H7 (cell line): ENCODE results near the gene SLC35B1. TPM values are rescaled to one million over a fixed set of nuclear protein-coding genes. Genes with fewer than 3 reads are reported as not detected.
"Not testable (repeated sequence)": the region's sequence is repeated elsewhere in the genome, so short reads cannot be mapped to it uniquely, and the experiment has no call there.

Experiments
- DNase-seq: peaks from one replicate; pipeline ENCODE4 v3.0.0; 2012
- H3K27me3 ChIP-seq: 2 replicates; pipeline ENCODE4 v1.6.0; 2011; ENCODE audit warnings: mild to moderate bottlenecking, low read length; ENCODE audit not compliant: control insufficient read depth, insufficient read depth
- H3K36me3 ChIP-seq: replicated peaks from 2 replicates; pipeline ENCODE4 v1.5.1; 2011; ENCODE audit warnings: low read length; ENCODE audit not compliant: control insufficient read depth, insufficient read depth
- H3K4me3 ChIP-seq: 2 replicates; pipeline ENCODE4 v1.5.1; 2011; ENCODE audit warnings: low read depth, mild to moderate bottlenecking, control low read depth, low read length, moderate library complexity; ENCODE audit not compliant: insufficient read depth
- total RNA-seq: library from RNA; depleted of rRNA; stranded (reverse); fragments of >200 nt; shearing (Covaris generic); gene quantifications from 2 replicates; pipeline ENCODE4 v1.2.3, GENCODE V29; 2014; rRNA removed

The SLC35B1 gene
- total RNA-seq, 1 experiment from 2014 or later = 76.6 TPM

DNA sequence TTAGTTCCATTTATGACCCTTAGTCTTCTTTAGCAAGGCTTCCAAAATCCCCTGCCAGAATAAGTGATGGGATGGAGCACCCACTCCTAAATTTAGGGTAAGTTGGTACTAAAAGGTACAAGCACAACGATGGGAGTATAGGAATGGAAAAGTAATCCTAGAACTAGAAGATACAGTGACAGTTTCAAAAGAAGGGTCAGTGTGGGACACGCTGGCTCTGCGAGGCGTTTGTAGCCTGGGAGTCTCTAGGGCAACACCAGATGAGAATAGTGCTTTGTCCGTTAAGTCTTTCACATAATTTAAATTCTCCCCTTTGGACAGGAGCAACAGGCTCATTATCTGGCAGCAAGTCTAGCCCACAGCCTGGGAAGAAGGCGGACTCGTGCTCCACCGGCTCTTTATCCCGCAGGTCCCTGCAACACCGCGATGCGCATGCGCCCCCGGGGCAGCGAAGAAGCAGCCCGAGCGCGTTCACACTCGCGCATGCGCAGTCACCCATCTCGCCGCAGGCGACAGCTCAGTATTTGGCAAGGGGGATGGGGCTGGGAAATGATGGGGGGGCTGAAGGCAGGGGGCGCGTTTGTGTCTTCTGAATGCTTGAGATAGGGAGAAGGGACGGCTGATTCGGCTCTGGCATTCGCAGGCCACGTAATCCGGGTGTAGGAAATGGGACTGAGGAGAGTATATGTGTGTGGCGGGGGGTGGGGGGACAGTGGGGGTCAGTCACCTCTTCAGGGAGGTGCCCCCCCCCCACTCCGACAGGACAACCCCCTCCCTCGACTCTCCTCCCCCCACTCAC, 30.4 kb downstream of the SLC35B1 start:
- Histone ChIP-seq H3K4me3 (peak overlapping the region; percentile 69), H3K36me3 (no peaks in the 10 kb centered on the region), H3K27me3 (no peaks in the 10 kb centered on the region)
- DNase-seq = peak; percentile 97

DNA sequence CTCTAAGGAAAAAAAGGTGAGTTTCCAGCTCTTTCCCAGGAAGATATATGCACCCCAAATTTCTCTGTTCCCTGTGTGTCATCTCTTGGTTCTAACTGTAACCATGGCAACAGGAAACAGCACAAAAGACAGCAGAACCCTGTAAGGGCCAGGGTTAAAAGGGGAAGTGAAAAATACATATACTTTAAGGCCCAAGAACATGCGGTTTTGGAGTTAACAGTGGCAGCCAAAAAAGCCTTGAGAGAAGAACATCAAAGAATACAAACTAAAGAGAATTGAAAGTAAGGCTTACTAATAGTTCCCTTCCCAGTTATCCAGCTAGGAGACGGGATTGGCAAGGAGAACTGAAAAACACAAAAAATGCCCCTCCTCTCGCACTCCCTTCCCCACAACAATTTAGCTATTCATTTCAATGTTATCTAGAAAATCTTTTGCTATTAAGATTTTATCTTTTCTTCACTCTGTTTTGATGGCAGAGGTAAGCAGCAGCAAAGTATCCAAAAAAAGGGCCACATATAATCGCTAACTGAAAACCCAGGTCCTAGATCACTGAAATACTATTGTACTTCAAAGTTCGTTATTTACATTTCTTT, 31.4 kb downstream of the SLC35B1 start:
- H3K27me3 ChIP-seq = no peaks in the 10 kb centered on the region
- H3K36me3 ChIP-seq = no peaks in the 10 kb centered on the region
- DNase-seq = no peak
- H3K4me3 ChIP-seq = no peak overlapping the region

DNA sequence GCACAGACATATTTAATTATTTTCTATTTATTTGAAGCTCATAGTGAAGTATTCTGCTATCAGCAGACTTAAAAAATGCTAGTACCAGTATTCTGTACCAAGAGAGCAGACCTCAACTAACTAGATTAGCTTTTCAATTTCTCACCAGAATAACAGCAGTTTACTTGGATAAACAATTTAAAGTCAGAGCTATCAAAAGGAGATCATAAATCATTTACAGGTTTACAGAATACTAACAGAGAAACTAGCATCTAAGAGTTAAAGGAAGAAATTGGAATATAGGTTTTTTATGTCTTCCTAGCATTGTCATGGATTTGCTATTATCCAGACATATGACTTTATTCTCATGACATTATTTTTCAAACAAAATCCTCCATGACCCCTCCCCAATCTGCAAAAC, 33.3 kb downstream of the SLC35B1 start:
- DNase-seq = no peak
- no peak overlapping the region for H3K4me3 ChIP-seq
- H3K36me3 ChIP-seq = no peaks in the 10 kb centered on the region
- H3K27me3 ChIP-seq = no peaks in the 10 kb centered on the region

DNA sequence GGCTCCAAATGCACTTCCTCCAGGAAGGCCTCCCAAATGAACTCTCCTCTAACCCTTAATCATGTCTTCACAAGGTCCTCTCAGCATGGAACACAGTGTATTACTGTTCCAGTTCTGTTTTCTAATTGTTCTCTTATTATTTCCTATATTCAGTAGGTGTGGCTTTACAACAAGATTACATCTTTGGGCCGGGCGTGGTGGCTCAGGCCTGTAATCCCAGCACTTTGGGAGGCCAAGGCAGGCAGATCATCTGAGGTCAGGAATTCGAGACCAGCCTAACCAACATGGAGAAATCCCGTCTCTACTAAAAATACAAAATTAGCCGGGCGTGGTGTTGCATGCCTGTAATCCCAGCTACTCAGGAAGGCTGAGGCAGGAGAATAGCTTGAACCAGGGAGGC, 34.1 kb downstream of the SLC35B1 start:
- H3K4me3 ChIP-seq, H3K27me3 ChIP-seq, H3K36me3 ChIP-seq, DNase-seq: not testable (repeated sequence)

DNA sequence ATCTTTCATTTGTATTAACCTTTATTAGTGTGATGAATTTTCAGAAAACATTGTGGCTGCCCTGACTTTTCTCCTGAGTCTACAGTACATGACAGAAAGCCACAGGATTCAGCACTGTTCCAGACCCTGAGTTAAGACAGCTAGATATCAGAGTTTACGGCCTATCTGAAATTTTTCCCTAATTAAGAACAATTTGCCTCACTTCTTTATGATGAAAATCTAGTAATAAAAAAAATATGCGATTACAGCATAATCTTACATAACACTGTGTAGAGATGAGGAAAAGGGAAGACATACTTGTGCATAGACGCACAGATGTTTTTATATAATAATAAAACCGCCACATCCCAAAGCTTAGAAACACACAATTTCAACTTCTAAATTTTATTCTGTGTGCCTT, 37.1 kb downstream of the SLC35B1 start:
- no peaks in the 10 kb centered on the region for H3K27me3 ChIP-seq
- H3K4me3 ChIP-seq = no peak overlapping the region
- no peaks in the 10 kb centered on the region for H3K36me3 ChIP-seq
- DNase-seq = no peak

DNA sequence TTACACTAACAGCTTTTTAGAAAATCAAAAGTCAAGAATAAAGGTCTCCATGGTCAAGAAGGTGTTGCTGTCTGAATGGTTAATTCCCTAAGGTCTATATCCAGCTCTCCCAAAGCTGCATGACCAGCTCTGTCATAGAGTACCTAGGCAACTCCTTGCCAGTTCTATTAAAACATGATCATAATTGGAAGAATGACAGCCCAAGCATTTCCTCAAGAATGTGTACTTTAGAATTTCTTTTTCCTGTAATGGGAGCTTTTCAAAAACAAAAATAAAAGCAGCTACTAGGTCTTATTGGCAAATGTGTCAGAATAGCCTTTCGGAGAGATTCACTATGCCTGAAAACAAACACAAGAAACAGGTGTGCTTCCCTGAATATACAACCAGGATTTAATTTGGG, 37.8 kb downstream of the SLC35B1 start:
- Histone ChIP-seq H3K4me3 (no peak overlapping the region), H3K36me3 (no peaks in the 10 kb centered on the region), H3K27me3 (no peaks in the 10 kb centered on the region)
- no peak for DNase-seq

DNA sequence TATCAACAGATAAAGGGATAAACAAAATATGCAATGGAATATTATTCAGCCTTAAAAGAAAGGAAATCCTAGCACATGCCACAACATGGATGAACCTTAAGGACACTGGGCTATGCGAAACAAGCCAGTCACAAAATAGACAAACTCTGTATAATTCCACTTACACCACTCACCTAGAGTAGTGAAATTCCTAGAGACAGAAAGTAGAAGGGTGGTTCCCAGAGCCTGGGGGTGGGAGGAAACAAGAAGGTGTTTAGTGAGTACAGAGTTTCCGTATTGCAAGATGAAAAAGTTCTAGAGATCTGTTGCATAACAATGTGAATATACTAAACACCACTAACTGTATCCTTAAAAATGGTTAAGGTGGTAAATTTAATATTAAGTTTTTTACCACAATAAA, 39.9 kb downstream of the SLC35B1 start:
- no peak for DNase-seq
- H3K4me3 ChIP-seq = no peak overlapping the region
- H3K27me3 ChIP-seq = no peaks in the 10 kb centered on the region
- H3K36me3 ChIP-seq = no peaks in the 10 kb centered on the region

DNA sequence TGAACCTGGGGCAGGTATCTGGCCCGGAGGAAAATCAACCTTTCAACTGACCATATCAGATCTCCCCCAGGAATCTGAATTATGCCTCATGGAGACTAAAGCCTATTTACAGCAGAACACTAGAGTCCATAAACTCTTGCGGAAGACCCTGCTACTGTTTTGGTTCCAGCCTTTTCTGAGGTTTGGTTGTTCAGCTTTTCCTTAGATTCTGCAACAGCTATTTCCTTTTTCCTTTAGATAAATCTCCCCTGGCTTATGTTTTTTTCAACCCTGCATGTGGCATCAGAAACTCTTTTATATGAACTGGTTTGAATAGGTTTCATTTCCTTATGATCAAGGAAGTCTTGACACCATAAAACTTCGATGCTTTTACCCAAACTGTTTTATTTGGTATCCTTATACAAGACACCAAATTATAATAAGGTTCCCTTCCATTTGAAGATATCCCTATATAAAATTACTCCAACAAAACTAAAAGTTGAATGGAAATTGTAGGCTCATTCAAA, 43.0 kb downstream of the SLC35B1 start:
- Histone ChIP-seq H3K27me3 (no peaks in the 10 kb centered on the region), H3K36me3 (no peaks in the 10 kb centered on the region), H3K4me3 (no peak overlapping the region)
- DNase-seq = no peak

DNA sequence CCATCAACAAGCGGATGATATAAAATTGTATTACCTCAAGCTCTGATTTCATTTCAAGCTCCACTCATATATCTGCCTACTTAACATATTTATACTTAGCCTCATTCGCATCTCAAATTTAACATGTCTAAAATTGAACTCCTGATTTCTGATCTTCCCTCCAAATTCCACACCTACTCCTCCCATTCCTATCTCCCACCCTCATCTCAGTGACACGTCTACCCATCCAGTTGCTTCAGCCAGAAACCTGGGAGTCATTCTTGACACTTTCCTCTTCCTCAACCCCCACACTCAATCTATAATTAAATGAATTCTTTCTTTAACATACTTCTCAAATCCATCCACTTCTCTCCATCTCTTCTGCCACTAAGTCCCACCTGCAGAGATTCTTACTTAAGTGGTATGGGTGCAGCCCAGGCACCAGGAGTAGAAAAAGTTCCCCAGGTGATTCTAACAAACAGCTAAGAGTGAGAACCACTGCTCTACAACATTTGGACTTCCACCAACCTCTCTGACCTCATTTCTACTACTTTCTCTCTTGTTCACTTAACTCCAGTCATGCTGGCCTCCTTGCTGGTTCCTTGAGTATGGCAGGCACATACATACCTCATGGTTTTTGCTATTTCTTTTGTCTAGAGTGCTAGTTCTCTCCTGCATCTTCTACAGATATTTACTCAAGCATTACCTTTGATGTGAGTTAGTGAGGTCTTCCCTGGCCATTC, 47.9 kb downstream of the SLC35B1 start:
- no peak for DNase-seq
- Histone ChIP-seq H3K36me3 (no peaks in the 10 kb centered on the region), H3K27me3 (no peaks in the 10 kb centered on the region), H3K4me3 (no peak overlapping the region)

DNA sequence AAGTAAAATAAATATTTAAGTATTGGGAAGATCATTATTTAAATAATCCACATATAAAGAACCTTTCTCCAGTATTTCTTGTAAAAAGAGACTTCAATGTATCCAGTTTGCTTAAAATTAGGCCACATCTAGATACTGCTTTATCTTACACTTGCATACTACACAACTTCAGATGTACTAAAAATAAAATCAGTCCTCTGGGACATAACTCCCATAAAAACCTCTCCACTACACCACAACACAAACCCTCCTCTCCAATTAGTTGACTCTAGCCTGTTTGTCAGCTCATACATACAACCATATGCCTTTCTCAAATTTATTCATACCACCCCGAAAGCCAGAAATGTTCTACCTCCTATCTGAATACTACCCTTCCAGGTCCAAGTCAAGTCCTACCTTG, 51.5 kb downstream of the SLC35B1 start:
- Histone ChIP-seq H3K4me3 (no peak overlapping the region), H3K36me3 (no peaks in the 10 kb centered on the region), H3K27me3 (no peaks in the 10 kb centered on the region)
- DNase-seq = no peak

Other genes starting within 250 kb of the SLC35B1 start
- gene NGFR, start 212.7 kb downstream of the SLC35B1 start, total RNA-seq = 7.9 and 8.7 TPM in 2 replicates
- 1.7 and 2.4 TPM in 2 replicates for gene NXPH3, start 132.1 kb downstream of the SLC35B1 start, total RNA-seq
- 16.1 and 26.2 TPM in 2 replicates for gene SPOP, start 29.9 kb downstream of the SLC35B1 start, total RNA-seq
- 21.8 and 24.3 TPM in 2 replicates for gene FAM117A, start 56.2 kb upstream of the SLC35B1 start, total RNA-seq
- 96.1 and 153 TPM in 2 replicates for gene KAT7, start 80.7 kb upstream of the SLC35B1 start, total RNA-seq
- gene TAC4, start 140.1 kb upstream of the SLC35B1 start, total RNA-seq = not detected in 2 replicates